ENCODE measurements around the gene SYMPK.
"Not testable (repeated sequence)": the region's sequence is repeated elsewhere in the genome, so short reads cannot be mapped to it uniquely, and the experiment has no call there.

Gene SYMPK

DNA sequence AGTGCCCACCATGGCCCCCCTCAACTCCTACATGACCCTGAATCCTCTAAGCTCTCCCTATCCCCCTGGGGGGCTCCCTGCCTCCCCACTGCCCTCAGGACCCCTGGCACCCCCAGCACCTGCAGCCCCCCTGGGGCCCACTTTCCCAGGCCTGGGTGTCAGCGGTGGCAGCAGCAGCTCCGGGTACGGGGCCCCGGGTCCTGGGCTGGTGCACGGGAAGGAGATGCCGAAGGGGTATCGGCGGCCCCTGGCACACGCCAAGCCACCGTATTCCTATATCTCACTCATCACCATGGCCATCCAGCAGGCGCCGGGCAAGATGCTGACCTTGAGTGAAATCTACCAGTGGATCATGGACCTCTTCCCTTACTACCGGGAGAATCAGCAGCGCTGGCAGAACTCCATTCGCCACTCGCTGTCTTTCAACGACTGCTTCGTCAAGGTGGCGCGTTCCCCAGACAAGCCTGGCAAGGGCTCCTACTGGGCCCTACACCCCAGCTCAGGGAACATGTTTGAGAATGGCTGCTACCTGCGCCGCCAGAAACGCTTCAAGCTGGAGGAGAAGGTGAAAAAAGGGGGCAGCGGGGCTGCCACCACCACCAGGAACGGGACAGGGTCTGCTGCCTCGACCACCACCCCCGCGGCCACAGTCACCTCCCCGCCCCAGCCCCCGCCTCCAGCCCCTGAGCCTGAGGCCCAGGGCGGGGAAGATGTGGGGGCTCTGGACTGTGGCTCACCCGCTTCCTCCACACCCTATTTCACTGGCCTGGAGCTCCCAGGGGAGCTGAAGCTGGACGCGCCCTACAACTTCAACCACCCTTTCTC is 9.4 kb upstream of the SYMPK start:
- no peak overlapping the region for H3K27ac ChIP-seq
- TF ChIP-seq, protein P1, sequence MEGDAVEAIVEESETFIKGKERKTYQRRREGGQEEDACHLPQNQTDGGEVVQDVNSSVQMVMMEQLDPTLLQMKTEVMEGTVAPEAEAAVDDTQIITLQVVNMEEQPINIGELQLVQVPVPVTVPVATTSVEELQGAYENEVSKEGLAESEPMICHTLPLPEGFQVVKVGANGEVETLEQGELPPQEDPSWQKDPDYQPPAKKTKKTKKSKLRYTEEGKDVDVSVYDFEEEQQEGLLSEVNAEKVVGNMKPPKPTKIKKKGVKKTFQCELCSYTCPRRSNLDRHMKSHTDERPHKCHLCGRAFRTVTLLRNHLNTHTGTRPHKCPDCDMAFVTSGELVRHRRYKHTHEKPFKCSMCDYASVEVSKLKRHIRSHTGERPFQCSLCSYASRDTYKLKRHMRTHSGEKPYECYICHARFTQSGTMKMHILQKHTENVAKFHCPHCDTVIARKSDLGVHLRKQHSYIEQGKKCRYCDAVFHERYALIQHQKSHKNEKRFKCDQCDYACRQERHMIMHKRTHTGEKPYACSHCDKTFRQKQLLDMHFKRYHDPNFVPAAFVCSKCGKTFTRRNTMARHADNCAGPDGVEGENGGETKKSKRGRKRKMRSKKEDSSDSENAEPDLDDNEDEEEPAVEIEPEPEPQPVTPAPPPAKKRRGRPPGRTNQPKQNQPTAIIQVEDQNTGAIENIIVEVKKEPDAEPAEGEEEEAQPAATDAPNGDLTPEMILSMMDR (conservative IDR thresholded peaks at IDR 0.05): no peak

DNA sequence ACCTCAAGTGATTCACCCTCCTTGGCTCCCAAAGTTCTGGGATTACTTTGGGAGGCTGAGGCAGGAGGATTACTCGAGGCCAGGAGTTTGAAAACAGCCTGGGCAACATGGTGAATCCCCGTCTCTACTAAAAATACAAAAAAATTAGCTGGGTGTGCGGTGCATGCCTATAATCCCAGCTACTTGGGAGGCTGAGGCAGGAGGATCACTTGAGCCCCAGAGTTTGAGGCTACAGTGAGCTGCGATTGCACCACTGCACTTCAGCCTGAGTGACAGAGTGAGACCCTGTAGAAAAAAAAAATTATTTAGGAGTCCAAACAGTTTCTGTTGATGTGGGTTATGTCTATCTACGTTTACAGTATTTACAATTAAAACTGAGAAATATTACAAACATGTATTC is 7.9 kb upstream of the SYMPK start:
- TF ChIP-seq, protein P1 (conservative IDR thresholded peaks at IDR 0.05): no peak
- H3K27ac ChIP-seq: no peak overlapping the region

DNA sequence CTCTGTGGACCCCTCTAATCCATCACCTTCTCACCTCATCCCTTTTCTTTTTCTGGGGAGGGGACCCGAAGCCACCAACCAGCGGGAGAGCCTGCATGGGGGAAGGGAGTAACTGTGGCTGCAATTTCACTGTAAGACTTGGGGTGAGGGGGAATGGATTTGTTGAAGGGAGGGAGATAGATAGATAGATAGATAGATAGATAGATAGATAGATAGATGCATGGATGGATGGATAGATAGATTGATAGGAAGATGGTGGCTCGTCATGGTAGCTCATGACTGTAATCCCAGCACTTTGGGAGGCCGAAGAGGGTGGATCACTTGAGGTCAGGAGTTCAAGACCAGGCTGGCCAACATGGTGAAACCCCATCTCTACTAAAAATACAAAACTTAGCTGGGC is 4.3 kb upstream of the SYMPK start:
- not testable (repeated sequence) for H3K27ac ChIP-seq

DNA sequence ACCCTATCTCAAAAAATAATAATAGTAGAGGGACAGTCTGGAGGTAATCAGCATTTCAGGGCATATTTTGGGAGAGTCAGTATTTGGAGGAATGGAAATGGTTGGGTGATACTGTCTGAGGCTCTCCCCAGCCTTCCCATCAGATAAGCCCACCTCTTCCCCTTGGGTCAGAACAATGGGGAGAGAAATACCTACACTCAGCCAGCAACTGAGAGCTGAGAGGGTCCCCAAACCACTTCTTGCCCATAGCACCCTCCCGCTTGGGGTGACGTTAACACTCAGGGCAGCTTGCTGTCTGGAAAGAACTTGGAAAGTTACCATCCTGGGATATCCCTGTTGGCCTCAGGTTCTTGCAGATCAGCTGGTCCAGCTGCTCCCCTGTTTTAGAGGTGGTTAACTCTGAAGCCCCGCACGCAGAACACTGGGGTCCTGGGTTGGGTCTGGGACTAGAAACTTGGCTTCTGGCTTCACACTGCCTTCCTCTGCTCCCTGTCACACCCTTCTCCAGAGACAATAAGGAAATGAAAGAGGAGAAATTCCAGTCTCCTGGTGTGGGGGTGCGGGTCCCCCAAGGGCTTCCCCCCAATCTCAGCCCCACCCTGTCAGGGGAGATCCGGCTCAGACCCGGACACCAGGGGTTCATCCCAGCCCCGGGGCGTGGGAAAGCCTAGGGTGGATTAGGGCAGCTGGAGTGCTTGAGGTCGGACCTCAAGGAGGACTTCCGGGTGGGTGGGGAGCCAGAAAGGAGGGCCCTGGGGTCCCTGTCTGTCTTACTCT is 3.6 kb upstream of the SYMPK start:
- TF ChIP-seq, protein P1 (conservative IDR thresholded peaks at IDR 0.05): no peak
- no peak overlapping the region for H3K27ac ChIP-seq

DNA sequence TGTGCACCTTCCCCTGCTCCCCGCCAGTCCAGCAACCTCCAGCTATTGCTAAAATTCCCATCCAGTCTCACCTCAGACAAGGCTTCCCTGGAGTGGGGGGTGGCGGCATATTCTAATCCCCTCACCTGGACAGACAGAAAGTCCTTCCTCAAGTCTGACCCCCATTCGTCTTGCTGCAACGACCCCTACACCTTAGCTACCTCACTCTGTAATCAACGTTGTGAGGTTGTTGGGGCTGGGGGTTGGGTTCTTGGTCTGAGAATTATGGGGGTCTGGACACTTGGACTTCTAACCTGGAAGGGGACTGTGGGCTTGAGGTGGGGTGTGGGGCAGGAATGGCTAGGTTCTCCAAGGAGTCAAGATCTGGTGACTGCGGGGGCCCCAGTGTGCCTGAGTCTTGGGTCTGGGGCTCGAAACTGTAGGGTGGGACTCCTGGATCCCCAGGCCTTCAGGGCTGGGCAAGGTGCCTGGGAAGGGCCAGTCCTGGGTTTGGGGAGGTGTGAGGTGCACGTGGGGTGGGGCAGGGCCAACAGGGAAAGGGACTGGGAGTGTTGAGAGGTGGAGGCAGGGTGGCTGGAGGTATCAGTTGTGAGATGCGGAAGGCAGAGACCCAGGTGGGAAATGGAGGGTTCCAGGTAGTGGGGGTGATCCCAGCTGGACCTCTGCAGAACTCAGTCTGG is 2.5 kb upstream of the SYMPK start:
- TF ChIP-seq, protein P1 (conservative IDR thresholded peaks at IDR 0.05): no peak
- no peak overlapping the region for H3K27ac ChIP-seq

DNA sequence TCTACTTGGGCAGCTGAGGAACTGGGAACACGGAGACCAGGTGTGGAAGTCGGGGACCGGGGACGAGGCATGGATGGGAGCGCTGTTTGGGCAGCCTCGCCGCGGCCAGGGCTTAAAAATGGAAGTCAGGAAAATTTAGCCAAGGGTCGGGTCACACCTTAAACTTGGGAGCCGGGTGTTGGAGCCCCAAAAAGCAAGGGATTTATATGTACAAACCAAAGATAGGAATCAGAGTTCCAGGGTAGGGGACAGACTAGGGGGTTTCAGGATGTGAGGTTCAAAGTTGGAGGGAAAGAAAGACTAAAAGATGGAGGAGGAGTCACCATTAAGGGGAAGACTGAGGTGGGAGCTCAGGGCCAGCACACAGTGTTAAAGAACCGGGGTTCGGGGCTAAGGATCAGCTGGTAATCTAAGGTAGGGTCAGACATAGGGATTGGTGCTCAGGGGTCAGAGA is 1.7 kb upstream of the SYMPK start:
- H3K27ac ChIP-seq: no peak overlapping the region
- TF ChIP-seq, protein P1 (conservative IDR thresholded peaks at IDR 0.05): no peak

DNA sequence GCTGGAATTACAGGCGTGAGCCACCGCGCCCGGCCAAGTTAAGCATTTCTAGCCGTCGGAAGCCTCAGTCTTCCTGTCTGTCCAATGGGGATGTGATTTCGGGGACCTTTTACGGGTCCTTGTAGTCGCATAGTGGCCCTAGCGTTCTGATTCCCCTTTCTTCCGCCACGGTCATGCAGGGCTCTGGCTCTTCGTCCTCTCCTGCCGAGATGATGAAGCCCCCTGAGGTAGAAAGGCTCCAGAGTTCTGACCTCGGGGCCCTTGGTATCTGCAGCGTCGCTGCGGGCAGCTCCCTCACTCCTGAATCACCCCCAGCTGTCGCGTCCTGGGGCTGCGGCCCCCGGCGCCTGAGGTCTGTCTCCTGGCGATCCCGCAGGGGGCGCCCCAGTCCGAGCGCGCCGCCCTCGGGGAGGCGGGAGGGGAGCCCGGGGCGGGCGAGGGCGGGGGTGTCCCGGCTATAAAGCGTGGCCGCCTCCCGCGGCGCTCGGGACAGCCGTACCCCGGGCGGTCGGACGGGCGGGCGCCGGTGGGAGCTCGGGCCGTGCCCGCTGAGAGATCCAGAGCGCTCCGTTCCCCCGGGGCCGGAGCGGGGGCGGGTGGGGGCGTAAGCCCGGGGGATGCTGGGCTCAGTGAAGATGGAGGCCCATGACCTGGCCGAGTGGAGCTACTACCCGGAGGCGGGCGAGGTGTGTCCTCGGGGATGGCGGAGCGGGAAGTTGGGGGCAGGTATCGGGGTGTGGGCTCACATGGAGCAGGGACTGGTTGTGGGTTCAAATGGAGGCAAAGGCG is 1.1 kb upstream of the SYMPK start, which contains the start of gene FOXA3:
Gene FOXA3 (plus strand): TSS at position 487 of the 789 bp plus-strand sequence. CDS start 131 bp downstream, at position 618.
- TF ChIP-seq, protein P1 (conservative IDR thresholded peaks at IDR 0.05): peak; percentile 61
- peak within 1 kb of the TSS; percentile 94 for H3K27ac ChIP-seq
